HEK293 (cell line): ENCODE measurements around the gene KLHL10.

Experiments used
- CTCF ChIA-PET: fragments of 350-600 bp; formaldehyde crosslinking; extraction: SDS; loops from one replicate; lab custom pipeline; 2021; ENCODE audit warnings: antibody characterized with exemption; lab: Yijun Ruan, JAX
- POLR2A ChIA-PET: fragments of 300-600 bp; formaldehyde crosslinking; extraction: SDS; loops from one replicate; lab custom pipeline; 2020; ENCODE audit warnings: antibody characterized with exemption, inconsistent platforms; lab: Yijun Ruan, JAX
- H3K27ac ChIP-seq: fragments of 200-500 bp; sonication (Bioruptor generic); 2 replicates; pipeline ENCODE4 v1.5.1; 2014; ENCODE audit warnings: low read depth, low read length, control low read depth, inconsistent platforms; ENCODE audit errors: extremely low read depth
- H3K36me3 ChIP-seq, 2 experiments: fragments of 200-500 bp in 1 of 2; sonication (Bioruptor generic) in 1 of 2; 1 replicate in 1 of 2; 2 replicates in 1 of 2; pipeline ENCODE4 v1.5.1; 2014 to 2017; ENCODE audit warnings: inconsistent platforms in 2 of 2, low read length in 2 of 2; ENCODE audit not compliant: control insufficient read depth in 2 of 2, insufficient read depth in 1 of 2
- H3K4me1 ChIP-seq: fragments of 200-500 bp; sonication (Bioruptor generic); 2 replicates; pipeline ENCODE4 v1.5.1; 2014; ENCODE audit warnings: mild to moderate bottlenecking, low read length, inconsistent platforms; ENCODE audit not compliant: control insufficient read depth, insufficient read depth
- H3K4me3 ChIP-seq: 2 replicates; pipeline ENCODE4 v1.5.1; 2011; ENCODE audit warnings: low read depth, mild to moderate bottlenecking, control low read depth, low read length, moderate library complexity
- H3K9me3 ChIP-seq: fragments of 200-500 bp; sonication (Bioruptor generic); 2 replicates; pipeline ENCODE4 v1.5.1; 2014; ENCODE audit warnings: low read depth, low read length, inconsistent platforms; ENCODE audit not compliant: control insufficient read depth, insufficient read depth
- BCL11A ChIP-seq: fragments of 450-650 bp; formaldehyde crosslinking; IDR thresholded peaks from 2 replicates; pipeline ENCODE4 v1.5.1; 2016; ENCODE audit warnings: low read depth, missing biosample characterization, missing genetic modification characterization
- GLI2 ChIP-seq: fragments of 450-650 bp; formaldehyde crosslinking; IDR thresholded peaks from 2 replicates; pipeline ENCODE4; 2017; ENCODE audit warnings: missing biosample characterization, missing genetic modification characterization, low read depth, borderline replicate concordance
- KLF1 ChIP-seq: fragments of 450-650 bp; formaldehyde crosslinking; IDR thresholded peaks from 2 replicates; pipeline ENCODE4 v1.5.1; 2016; ENCODE audit warnings: missing biosample characterization, missing genetic modification characterization
- REPIN1 ChIP-seq: fragments of 450-650 bp; formaldehyde crosslinking; IDR thresholded peaks from 2 replicates; pipeline ENCODE4 v1.5.1; 2017; ENCODE audit warnings: missing biosample characterization, missing genetic modification characterization, low read depth
- YY1 ChIP-seq: fragments of 450-650 bp; formaldehyde crosslinking; IDR thresholded peaks from 2 replicates; pipeline ENCODE4 v1.5.1; 2018; ENCODE audit warnings: missing biosample characterization, missing genetic modification characterization
- ZBTB17 ChIP-seq: fragments of 450-650 bp; formaldehyde crosslinking; IDR thresholded peaks from 2 replicates; pipeline ENCODE4 v1.5.1; 2016; ENCODE audit warnings: missing biosample characterization, missing genetic modification characterization
- ZBTB20 ChIP-seq: fragments of 450-650 bp; formaldehyde crosslinking; IDR thresholded peaks from 2 replicates; pipeline ENCODE4 v1.5.1; 2016; ENCODE audit warnings: missing biosample characterization, missing genetic modification characterization
- ZNF10 ChIP-seq: fragments of 450-650 bp; formaldehyde crosslinking; IDR thresholded peaks from 2 replicates; pipeline ENCODE4 v1.5.1; 2017; ENCODE audit warnings: missing biosample characterization, missing genetic modification characterization
- ZNF138 ChIP-seq: fragments of 450-650 bp; formaldehyde crosslinking; IDR thresholded peaks from 2 replicates; pipeline ENCODE4 v1.5.1; 2016; ENCODE audit warnings: missing biosample characterization, missing genetic modification characterization, borderline replicate concordance
- ZNF157 ChIP-seq: fragments of 450-650 bp; formaldehyde crosslinking; IDR thresholded peaks from 2 replicates; pipeline ENCODE4 v1.5.1; 2016; ENCODE audit warnings: missing biosample characterization, missing genetic modification characterization
- ZNF341 ChIP-seq: fragments of 450-650 bp; formaldehyde crosslinking; IDR thresholded peaks from 2 replicates; pipeline ENCODE4; 2016; ENCODE audit warnings: low read depth, missing biosample characterization, missing genetic modification characterization
- ZNF366 ChIP-seq: fragments of 450-650 bp; formaldehyde crosslinking; conservative IDR thresholded peaks from 2 replicates; pipeline ENCODE4 v1.5.1; 2016; ENCODE audit warnings: missing biosample characterization, missing genetic modification characterization
- ZNF529 ChIP-seq: fragments of 450-650 bp; formaldehyde crosslinking; IDR thresholded peaks from 2 replicates; pipeline ENCODE4 v1.5.1; 2017; ENCODE audit warnings: missing genetic modification characterization, missing biosample characterization; ENCODE audit not compliant: insufficient replicate concordance
- ZNF544 ChIP-seq: fragments of 450-650 bp; formaldehyde crosslinking; IDR thresholded peaks from 2 replicates; pipeline ENCODE4 v1.5.0; 2017; ENCODE audit warnings: missing biosample characterization, missing genetic modification characterization
- ZNF558 ChIP-seq: fragments of 450-650 bp; formaldehyde crosslinking; IDR thresholded peaks from 2 replicates; pipeline ENCODE4 v1.5.1; 2016; ENCODE audit warnings: missing biosample characterization, missing genetic modification characterization
- ZNF560 ChIP-seq: fragments of 450-650 bp; formaldehyde crosslinking; IDR thresholded peaks from 2 replicates; pipeline ENCODE4 v1.5.1; 2017; ENCODE audit warnings: missing biosample characterization, missing genetic modification characterization, borderline replicate concordance
- ZNF658 ChIP-seq: fragments of 450-650 bp; formaldehyde crosslinking; IDR thresholded peaks from 2 replicates; pipeline ENCODE4; 2016; ENCODE audit warnings: missing biosample characterization, missing genetic modification characterization
- ZNF664 ChIP-seq: fragments of 450-650 bp; formaldehyde crosslinking; IDR thresholded peaks from 2 replicates; pipeline ENCODE4 v1.5.1; 2016; ENCODE audit warnings: missing biosample characterization, missing genetic modification characterization
- ZNF792 ChIP-seq: fragments of 450-650 bp; formaldehyde crosslinking; IDR thresholded peaks from 2 replicates; pipeline ENCODE4 v1.5.1; 2016; ENCODE audit warnings: missing biosample characterization, missing genetic modification characterization
- ZSCAN16 ChIP-seq: fragments of 450-650 bp; formaldehyde crosslinking; IDR thresholded peaks from 2 replicates; pipeline ENCODE4 v1.5.1; 2016; ENCODE audit warnings: missing biosample characterization, missing genetic modification characterization
- TF ChIP-seq, protein P1 (sequence below): fragments of 450-650 bp; formaldehyde crosslinking; IDR thresholded peaks from 2 replicates; pipeline ENCODE4 v1.5.1; 2017; ENCODE audit warnings: missing biosample characterization, mild to moderate bottlenecking, missing genetic modification characterization, moderate library complexity
- TF ChIP-seq, protein P2 (sequence below): fragments of 450-650 bp; formaldehyde crosslinking; IDR thresholded peaks from 2 replicates; pipeline ENCODE4 v1.5.1; 2016; ENCODE audit warnings: missing biosample characterization, missing genetic modification characterization
- TF ChIP-seq, protein P3 (sequence below): fragments of 450-650 bp; formaldehyde crosslinking; IDR thresholded peaks from 2 replicates; pipeline ENCODE4 v1.5.1; 2016; ENCODE audit warnings: missing biosample characterization, missing genetic modification characterization
- TF ChIP-seq, protein P4 (sequence below): fragments of 450-650 bp; formaldehyde crosslinking; IDR thresholded peaks from 2 replicates; pipeline ENCODE4 v1.5.1; 2016; ENCODE audit warnings: missing biosample characterization, missing genetic modification characterization

KLHL10 gene

DNA sequence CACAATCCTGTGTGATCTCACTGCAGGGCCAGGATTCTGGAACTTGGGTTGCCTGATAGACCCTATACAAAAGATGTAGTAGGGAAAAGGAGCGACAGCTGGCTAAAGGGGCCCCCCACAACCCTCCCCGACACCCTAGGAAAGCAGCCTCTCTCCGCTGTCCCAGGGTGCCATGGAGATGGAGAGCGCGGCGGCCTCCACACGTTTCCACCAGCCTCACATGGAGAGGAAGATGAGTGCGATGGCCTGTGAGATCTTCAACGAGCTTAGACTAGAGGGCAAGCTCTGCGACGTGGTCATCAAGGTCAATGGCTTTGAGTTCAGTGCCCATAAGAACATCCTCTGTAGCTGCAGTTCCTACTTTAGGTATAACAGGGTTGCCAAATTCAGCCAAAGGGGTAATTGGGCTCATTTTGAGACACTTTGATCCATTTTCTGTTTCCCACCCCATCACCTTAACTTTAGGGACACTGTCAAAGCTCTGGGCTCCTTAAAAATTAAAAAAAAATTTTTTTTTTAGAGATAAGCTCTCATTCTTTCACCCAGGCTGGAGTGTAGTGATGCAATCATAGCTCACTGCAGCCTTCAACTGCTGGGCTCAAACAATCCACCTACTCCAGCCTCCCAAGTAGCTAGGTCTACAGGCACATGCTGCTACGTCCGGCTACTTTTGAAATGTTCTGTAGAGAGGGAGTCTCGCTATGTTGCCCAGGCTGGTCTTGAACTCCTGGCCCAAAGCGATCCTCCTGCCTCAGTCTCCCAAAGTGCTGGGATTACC, at the start of gene KLHL10:
Gene KLHL10 (plus strand): TSS at position 65 of the 778 bp plus-strand sequence. CDS start 108 bp downstream, at position 173.
- Histone ChIP-seq H3K36me3 (peaks cover 17% of the 10 kb centered on the region in 2 experiments; a peak in 2 of 3 replicates), H3K27ac (no peak within 1 kb of the TSS), H3K4me3 (no peak within 1 kb of the TSS), H3K9me3 (no peaks in the 10 kb centered on the region), H3K4me1 (peaks cover 4% of the 10 kb centered on the region)
- ChIA-PET POLR2A (interaction anchor here (0.7 to 1.5 kb wide), 6 partner anchors 14 to 993 kb away, joined by 4 to 8 read pairs (median 5); partner anchors contain the start of genes ACLY and KLHL11), CTCF (interaction anchor here (0.6 to 1.4 kb wide), 5 partner anchors 10 to 101 kb away, joined by 3 to 4 read pairs (median 4); partner anchors contain the start of gene JUP)
- no peak for TF ChIP-seq ZNF560 (tag by site-specific recombination)
- TF ChIP-seq ZNF558 = no peak
- TF ChIP-seq, protein P1, sequence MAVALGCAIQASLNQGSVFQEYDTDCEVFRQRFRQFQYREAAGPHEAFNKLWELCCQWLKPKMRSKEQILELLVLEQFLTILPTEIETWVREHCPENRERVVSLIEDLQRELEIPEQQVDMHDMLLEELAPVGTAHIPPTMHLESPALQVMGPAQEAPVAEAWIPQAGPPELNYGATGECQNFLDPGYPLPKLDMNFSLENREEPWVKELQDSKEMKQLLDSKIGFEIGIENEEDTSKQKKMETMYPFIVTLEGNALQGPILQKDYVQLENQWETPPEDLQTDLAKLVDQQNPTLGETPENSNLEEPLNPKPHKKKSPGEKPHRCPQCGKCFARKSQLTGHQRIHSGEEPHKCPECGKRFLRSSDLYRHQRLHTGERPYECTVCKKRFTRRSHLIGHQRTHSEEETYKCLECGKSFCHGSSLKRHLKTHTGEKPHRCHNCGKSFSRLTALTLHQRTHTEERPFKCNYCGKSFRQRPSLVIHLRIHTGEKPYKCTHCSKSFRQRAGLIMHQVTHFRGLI = no peak
- TF ChIP-seq ZNF664 = no peak
- TF ChIP-seq ZNF10 (tag by site-specific recombination) = peak; percentile 53; the same call in 1 of the 2 replicates
- no peak for TF ChIP-seq ZNF658 (tag by site-specific recombination)
- TF ChIP-seq, protein P2, sequence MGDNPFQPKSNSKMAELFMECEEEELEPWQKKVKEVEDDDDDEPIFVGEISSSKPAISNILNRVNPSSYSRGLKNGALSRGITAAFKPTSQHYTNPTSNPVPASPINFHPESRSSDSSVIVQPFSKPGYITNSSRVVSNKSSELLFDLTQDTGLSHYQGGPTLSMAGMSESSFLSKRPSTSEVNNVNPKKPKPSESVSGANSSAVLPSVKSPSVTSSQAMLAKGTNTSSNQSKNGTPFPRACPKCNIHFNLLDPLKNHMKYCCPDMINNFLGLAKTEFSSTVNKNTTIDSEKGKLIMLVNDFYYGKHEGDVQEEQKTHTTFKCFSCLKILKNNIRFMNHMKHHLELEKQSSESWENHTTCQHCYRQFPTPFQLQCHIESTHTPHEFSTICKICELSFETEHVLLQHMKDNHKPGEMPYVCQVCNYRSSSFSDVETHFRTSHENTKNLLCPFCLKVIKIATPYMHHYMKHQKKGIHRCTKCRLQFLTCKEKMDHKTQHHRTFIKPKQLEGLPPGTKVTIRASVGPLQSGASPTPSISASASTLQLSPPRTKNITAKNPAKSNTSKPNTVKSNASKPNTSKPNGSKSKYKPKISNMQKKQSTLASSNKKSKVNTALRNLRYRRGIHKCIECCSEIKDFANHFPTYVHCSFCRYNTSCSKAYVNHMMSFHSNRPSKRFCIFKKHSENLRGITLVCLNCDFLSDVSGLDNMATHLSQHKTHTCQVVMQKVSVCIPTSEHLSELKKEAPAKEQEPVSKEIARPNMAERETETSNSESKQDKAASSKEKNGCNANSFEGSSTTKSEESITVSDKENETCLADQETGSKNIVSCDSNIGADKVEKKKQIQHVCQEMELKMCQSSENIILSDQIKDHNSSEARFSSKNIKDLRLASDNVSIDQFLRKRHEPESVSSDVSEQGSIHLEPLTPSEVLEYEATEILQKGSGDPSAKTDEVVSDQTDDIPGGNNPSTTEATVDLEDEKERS = no peak

DNA sequence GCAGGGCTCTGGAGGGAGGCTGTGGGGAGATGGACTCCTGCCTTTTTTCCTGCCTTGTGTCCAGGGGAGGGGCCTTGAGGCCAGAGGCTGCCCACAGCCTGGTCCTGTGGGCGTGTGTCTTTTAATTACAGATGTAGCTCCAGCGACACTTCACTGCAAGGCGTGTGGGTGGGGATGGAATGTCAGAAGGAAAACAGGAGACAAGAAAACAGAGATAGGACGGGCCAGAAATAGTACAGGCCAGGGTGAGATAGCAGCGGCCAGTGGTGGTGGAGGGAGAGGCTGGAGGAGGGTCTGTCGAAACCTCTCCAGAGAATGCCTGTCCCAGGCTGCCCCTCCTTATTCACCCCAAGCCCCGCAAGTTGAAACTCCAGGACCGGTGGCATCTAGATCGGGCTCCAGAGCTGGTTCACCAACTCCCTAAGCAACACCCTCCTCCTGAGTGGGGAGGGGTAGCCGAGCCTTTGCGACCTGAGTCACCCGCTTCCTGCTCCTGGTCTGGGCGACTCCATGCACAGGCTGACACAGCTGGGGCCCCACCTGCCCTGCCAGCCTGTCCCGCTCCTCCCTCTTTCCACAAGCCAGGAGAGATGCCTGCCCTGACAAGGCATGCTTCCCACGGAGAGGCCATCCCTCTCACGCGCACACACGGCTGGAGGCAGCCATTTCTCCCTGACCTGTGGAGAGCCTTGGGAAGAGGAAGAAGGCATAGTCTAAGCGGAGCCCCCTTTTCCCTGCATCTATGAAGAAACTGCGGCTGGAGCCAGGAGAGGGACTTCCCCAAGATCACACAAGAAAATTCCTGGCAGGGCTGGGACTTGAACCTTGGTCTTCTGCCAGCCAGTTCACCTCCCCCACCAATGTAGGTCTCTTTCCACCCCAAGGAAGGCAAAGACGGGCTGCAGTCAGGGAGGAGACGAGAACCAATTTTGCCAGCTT, 44.5 kb upstream of the KLHL10 start:
- ChIA-PET POLR2A (interaction anchor here (0.7 to 5.0 kb wide), 9 partner anchors 8 to 137 kb away, joined by 3 to 38 read pairs (median 3); partner anchors contain the start of genes ACLY, HAP1, JUP and ODAD4), CTCF (interaction anchor here (0.6 to 10.6 kb wide), 6 partner anchors 8 to 145 kb away, joined by 3 to 108 read pairs (median 4); partner anchors contain the start of gene JUP)
- H3K27ac ChIP-seq = peak overlapping the region; percentile 82
- H3K9me3 ChIP-seq = no peaks in the 10 kb centered on the region
- H3K4me1 ChIP-seq = peaks cover 17% of the 10 kb centered on the region
- no peak overlapping the region; the same call in 1 of the 2 replicates for H3K4me3 ChIP-seq
- H3K36me3 ChIP-seq = no peaks in the 10 kb centered on the region
- TF ChIP-seq GLI2 = no peak
- TF ChIP-seq ZNF544 (tag by site-specific recombination) = no peak
- no peak for TF ChIP-seq REPIN1 (tag by site-specific recombination)
- no peak for TF ChIP-seq ZNF792 (tag by site-specific recombination)
- TF ChIP-seq ZNF138 = no peak
- peak; percentile 89 for TF ChIP-seq ZBTB20 (tag by site-specific recombination)
- TF ChIP-seq, protein P3, sequence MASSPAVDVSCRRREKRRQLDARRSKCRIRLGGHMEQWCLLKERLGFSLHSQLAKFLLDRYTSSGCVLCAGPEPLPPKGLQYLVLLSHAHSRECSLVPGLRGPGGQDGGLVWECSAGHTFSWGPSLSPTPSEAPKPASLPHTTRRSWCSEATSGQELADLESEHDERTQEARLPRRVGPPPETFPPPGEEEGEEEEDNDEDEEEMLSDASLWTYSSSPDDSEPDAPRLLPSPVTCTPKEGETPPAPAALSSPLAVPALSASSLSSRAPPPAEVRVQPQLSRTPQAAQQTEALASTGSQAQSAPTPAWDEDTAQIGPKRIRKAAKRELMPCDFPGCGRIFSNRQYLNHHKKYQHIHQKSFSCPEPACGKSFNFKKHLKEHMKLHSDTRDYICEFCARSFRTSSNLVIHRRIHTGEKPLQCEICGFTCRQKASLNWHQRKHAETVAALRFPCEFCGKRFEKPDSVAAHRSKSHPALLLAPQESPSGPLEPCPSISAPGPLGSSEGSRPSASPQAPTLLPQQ (tag by site-specific recombination) = peak; percentile 96
- TF ChIP-seq ZNF529 = no peak
- TF ChIP-seq ZSCAN16 (tag by site-specific recombination) = no peak
- peak; percentile 89 for TF ChIP-seq ZBTB17 (tag by site-specific recombination)
- no peak for TF ChIP-seq ZNF157 (tag by site-specific recombination)
- peak; percentile 29; the same call in 1 of the 2 replicates for TF ChIP-seq YY1
- peak; percentile 68; the same call in 1 of the 2 replicates for TF ChIP-seq KLF1 (tag by site-specific recombination)
- peak; percentile 87 for TF ChIP-seq ZNF366 (tag by site-specific recombination)
- peak; percentile 84; the same call in 1 of the 2 replicates for TF ChIP-seq ZNF341 (tag by site-specific recombination)
- TF ChIP-seq BCL11A = 0 out of 2 replicates have a peak, but pooled peaks have one; percentile 37
- TF ChIP-seq, protein P4, sequence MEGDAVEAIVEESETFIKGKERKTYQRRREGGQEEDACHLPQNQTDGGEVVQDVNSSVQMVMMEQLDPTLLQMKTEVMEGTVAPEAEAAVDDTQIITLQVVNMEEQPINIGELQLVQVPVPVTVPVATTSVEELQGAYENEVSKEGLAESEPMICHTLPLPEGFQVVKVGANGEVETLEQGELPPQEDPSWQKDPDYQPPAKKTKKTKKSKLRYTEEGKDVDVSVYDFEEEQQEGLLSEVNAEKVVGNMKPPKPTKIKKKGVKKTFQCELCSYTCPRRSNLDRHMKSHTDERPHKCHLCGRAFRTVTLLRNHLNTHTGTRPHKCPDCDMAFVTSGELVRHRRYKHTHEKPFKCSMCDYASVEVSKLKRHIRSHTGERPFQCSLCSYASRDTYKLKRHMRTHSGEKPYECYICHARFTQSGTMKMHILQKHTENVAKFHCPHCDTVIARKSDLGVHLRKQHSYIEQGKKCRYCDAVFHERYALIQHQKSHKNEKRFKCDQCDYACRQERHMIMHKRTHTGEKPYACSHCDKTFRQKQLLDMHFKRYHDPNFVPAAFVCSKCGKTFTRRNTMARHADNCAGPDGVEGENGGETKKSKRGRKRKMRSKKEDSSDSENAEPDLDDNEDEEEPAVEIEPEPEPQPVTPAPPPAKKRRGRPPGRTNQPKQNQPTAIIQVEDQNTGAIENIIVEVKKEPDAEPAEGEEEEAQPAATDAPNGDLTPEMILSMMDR = no peak
